Neural cell (in vitro differentiated cells): ENCODE results near the gene CTLA4. TPM values are rescaled to one million over a fixed set of nuclear protein-coding genes. Genes with fewer than 3 reads are reported as not detected.

Source experiments
- H2AFZ ChIP-seq: fragments of 200-600, 300-800 bp; sonication (generic), shearing (Covaris generic); 2 replicates; pipeline ENCODE4 v1.6.0; 2014; ENCODE audit warnings: low read depth, mild to moderate bottlenecking, antibody characterized with exemption, low read length, moderate library complexity
- H3F3A ChIP-seq: fragments of 200-600 bp; shearing (Covaris generic); 2 replicates; pipeline ENCODE4 v1.6.1; 2016; ENCODE audit warnings: mild to moderate bottlenecking, moderate library complexity, mixed read lengths, antibody characterized with exemption, low read length; ENCODE audit not compliant: insufficient read depth, poor library complexity, severe bottlenecking
- H3K27ac ChIP-seq: fragments of 200-600, 300-800 bp; sonication (generic), shearing (Covaris generic); 2 replicates; pipeline ENCODE4 v1.5.1; 2014; ENCODE audit warnings: mild to moderate bottlenecking, low read length, moderate library complexity
- H3K27me3 ChIP-seq: fragments of 300-800, 200-600 bp; sonication (generic), shearing (Covaris generic); 2 replicates; pipeline ENCODE4 v1.6.0; 2014; ENCODE audit warnings: mild to moderate bottlenecking, low read depth, low read length, moderate library complexity; ENCODE audit not compliant: insufficient read depth
- H3K36me3 ChIP-seq: fragments of 300-800, 200-600 bp; sonication (generic), shearing (Covaris generic); 2 replicates; pipeline ENCODE4 v1.5.1; 2014; ENCODE audit warnings: mild to moderate bottlenecking, antibody characterized with exemption, low read length, moderate library complexity; ENCODE audit not compliant: insufficient read depth
- H3K4me2 ChIP-seq: fragments of 300-800, 200-600 bp; sonication (generic), shearing (Covaris generic); 2 replicates; pipeline ENCODE4 v1.6.0; 2014; ENCODE audit warnings: mild to moderate bottlenecking, low read length
- H3K4me3 ChIP-seq: fragments of 300-800, 200-600 bp; sonication (generic), shearing (Covaris generic); 2 replicates; pipeline ENCODE4 v1.5.1; 2014; ENCODE audit warnings: mild to moderate bottlenecking, low read length, moderate library complexity
- H3K79me2 ChIP-seq: fragments of 200-600 bp; shearing (Covaris generic); replicated peaks from 2 replicates; pipeline ENCODE4 v1.6.0; 2014; ENCODE audit warnings: mild to moderate bottlenecking, low read length, moderate library complexity; ENCODE audit not compliant: insufficient read depth
- H3K9ac ChIP-seq: fragments of 300-800, 200-600 bp; sonication (generic), shearing (Covaris generic); 2 replicates; pipeline ENCODE4 v1.6.1; 2016; ENCODE audit warnings: mild to moderate bottlenecking, low read length, mixed read lengths
- H3K9me2 ChIP-seq: fragments of 200-600 bp; shearing (Covaris generic); 2 replicates; pipeline ENCODE4 v1.6.1; 2016; ENCODE audit warnings: mild to moderate bottlenecking, low read length, mixed read lengths; ENCODE audit not compliant: insufficient read depth
- H3K9me3 ChIP-seq: fragments of 200-600, 300-800 bp; sonication (generic), shearing (Covaris generic); 2 replicates; pipeline ENCODE4 v1.6.1; 2016; ENCODE audit warnings: mild to moderate bottlenecking, mixed run types, low read length, moderate library complexity, mixed read lengths
- H4K20me1 ChIP-seq: fragments of 200-600 bp; shearing (Covaris generic); 2 replicates; pipeline ENCODE4 v1.6.1; 2016; ENCODE audit warnings: mild to moderate bottlenecking, mixed run types; ENCODE audit not compliant: insufficient read depth
- EP300 ChIP-seq: fragments of 450-650 bp; conservative IDR thresholded peaks from 2 replicates; pipeline ENCODE4 v1.6.1; 2014; ENCODE audit warnings: antibody characterized with exemption, mild to moderate bottlenecking, moderate library complexity; ENCODE audit not compliant: poor library complexity, severe bottlenecking
- EZH2 ChIP-seq: fragments of 200-600, 300-800 bp; shearing (Covaris generic), sonication (generic); IDR thresholded peaks from 2 replicates; pipeline ENCODE4 v1.6.1; 2014; ENCODE audit warnings: antibody characterized with exemption, low read length, borderline replicate concordance, mild to moderate bottlenecking; ENCODE audit not compliant: insufficient read depth, poor library complexity, severe bottlenecking
- MXI1 ChIP-seq: fragments of 450-650 bp; conservative IDR thresholded peaks from 2 replicates; pipeline ENCODE4 v1.6.1; 2014; ENCODE audit warnings: antibody characterized with exemption, mild to moderate bottlenecking; ENCODE audit not compliant: poor library complexity, severe bottlenecking
- POLR2AphosphoS5 ChIP-seq: IDR thresholded peaks from 2 replicates; pipeline ENCODE4 v1.6.1; 2012
- RAD21 ChIP-seq: fragments of 450-650 bp; conservative IDR thresholded peaks from 2 replicates; pipeline ENCODE4 v1.6.1; 2014; ENCODE audit warnings: antibody characterized with exemption, mild to moderate bottlenecking, moderate library complexity
- REST ChIP-seq: IDR thresholded peaks from 2 replicates; pipeline ENCODE4 v1.6.1; 2012; ENCODE audit warnings: borderline replicate concordance
- SMC3 ChIP-seq: fragments of 450-650 bp; conservative IDR thresholded peaks from 2 replicates; pipeline ENCODE4 v1.6.1; 2014; ENCODE audit warnings: antibody characterized with exemption, mild to moderate bottlenecking, moderate library complexity; ENCODE audit not compliant: poor library complexity
- TAF1 ChIP-seq: IDR thresholded peaks from 2 replicates; pipeline ENCODE4 v1.6.1; 2012; ENCODE audit warnings: low read depth
- polyA plus RNA-seq: library from polyadenylated mRNA; depleted of rRNA; stranded (reverse); fragments of >200 nt; gene quantifications from 2 replicates; pipeline ENCODE4 v1.2.3, GENCODE V29; 2014
- TF ChIP-seq, protein P1 (sequence below): fragments of 450-650 bp; IDR thresholded peaks from 2 replicates; pipeline ENCODE4 v1.5.1; 2014; ENCODE audit warnings: antibody characterized with exemption, mild to moderate bottlenecking, moderate library complexity; ENCODE audit not compliant: poor library complexity, severe bottlenecking

Gene CTLA4
- polyA plus RNA-seq, 1 donor from 2014 or later, result not detected

DNA sequence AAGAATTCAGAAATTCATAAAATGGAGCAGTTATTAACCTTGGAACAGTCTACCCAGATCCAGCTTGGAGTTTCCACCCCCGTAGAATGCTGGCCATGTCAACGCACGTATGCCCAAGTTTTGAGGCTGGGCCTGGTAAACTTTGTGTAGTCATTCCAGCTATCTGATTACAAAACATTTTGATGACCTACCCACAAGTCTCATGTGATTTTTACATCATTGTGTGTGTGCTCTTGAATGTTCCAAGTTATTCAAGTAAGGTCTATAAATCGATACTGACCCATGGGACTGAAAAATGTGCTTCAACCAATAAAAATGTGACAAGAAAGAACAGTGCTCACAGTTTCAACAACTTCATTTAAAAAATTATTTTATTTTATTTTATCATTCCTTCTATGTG is 36.5 kb downstream of the CTLA4 start:
- Histone ChIP-seq H3K4me2 (no peak overlapping the region), H3K9ac (no peak overlapping the region), H3K79me2 (no peaks in the 10 kb centered on the region), H4K20me1 (no peaks in the 10 kb centered on the region), H3K27me3 (no peaks in the 10 kb centered on the region), H3K9me3 (no peaks in the 10 kb centered on the region), H3K9me2 (no peaks in the 10 kb centered on the region), H2AFZ (no peak overlapping the region), H3K4me3 (no peak overlapping the region), H3K27ac (no peak overlapping the region), H3F3A (no peaks in the 10 kb centered on the region), H3K36me3 (no peaks in the 10 kb centered on the region)
- no peak for TF ChIP-seq REST
- no peak for TF ChIP-seq EZH2
- TF ChIP-seq EP300, result no peak
- TF ChIP-seq MXI1, result no peak
- no peak for TF ChIP-seq RAD21

- Histone ChIP-seq H3K4me2 (no peak overlapping the region), H3K9me3 (no peaks in the 10 kb centered on the region)
- TF ChIP-seq EP300, result no peak
- no peak for TF ChIP-seq SMC3
- TF ChIP-seq, protein P1, sequence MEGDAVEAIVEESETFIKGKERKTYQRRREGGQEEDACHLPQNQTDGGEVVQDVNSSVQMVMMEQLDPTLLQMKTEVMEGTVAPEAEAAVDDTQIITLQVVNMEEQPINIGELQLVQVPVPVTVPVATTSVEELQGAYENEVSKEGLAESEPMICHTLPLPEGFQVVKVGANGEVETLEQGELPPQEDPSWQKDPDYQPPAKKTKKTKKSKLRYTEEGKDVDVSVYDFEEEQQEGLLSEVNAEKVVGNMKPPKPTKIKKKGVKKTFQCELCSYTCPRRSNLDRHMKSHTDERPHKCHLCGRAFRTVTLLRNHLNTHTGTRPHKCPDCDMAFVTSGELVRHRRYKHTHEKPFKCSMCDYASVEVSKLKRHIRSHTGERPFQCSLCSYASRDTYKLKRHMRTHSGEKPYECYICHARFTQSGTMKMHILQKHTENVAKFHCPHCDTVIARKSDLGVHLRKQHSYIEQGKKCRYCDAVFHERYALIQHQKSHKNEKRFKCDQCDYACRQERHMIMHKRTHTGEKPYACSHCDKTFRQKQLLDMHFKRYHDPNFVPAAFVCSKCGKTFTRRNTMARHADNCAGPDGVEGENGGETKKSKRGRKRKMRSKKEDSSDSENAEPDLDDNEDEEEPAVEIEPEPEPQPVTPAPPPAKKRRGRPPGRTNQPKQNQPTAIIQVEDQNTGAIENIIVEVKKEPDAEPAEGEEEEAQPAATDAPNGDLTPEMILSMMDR, result no peak
- no peak for TF ChIP-seq POLR2AphosphoS5
- no peak for TF ChIP-seq MXI1
- no peak for TF ChIP-seq TAF1
- TF ChIP-seq EZH2, result no peak
- TF ChIP-seq RAD21, result no peak
- no peak for TF ChIP-seq REST
These were observed 38.1 kb downstream of the CTLA4 start for GRCh38 chr2:203905656-203906055.

More at GRCh38 chr2:203905656-203906055, 38.1 kb downstream of the CTLA4 start:
- Histone ChIP-seq H2AFZ (no peak overlapping the region), H3K9me2 (no peaks in the 10 kb centered on the region), H3K27ac (no peak overlapping the region), H3K4me3 (no peak overlapping the region), H3K79me2 (no peaks in the 10 kb centered on the region), H4K20me1 (no peaks in the 10 kb centered on the region), H3K27me3 (no peaks in the 10 kb centered on the region), H3K36me3 (no peaks in the 10 kb centered on the region), H3K9ac (no peak overlapping the region), H3F3A (no peaks in the 10 kb centered on the region)
